Measurements from ENCODE around the gene INSC. TPM values are rescaled to one million over a fixed set of nuclear protein-coding genes. Genes with fewer than 3 reads are reported as not detected.

INSC gene
- total and polyA plus RNA-seq, 2 experiments from 2014 or later = 0.97 to 1.5 TPM

DNA sequence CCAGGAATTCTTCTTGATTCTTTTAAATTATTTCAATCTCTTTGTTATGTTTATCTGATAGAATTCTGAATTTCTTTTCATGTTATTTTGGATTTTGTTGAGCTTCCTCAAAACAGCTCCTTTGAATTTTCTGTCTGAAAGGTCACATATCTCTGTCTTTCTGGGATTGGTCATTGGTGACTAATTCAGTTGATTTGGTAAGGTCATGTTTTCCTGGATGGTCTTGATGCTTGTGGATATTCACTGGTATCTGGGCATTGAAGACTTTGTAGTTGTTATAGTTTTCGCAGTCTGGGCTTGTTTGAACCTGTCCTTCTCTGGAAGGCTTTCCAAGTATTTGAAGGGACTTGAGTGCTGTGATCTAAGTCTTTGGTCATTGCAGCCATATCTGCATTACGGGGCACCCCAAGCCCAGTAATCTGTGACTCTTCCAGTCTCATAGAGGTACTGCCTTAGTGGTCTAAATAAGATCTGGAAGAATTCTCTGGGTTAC lies 18.9 kb upstream of the INSC start:
- Histone ChIP-seq H4K20me1 (replicated peaks; ENCODE audit: insufficient read depth) (no peaks in the 10 kb centered on the region), H3K9me2 (ENCODE audit: insufficient read depth) (peaks cover 16% of the 10 kb centered on the region), H3F3A (replicated peaks; ENCODE audit: low read depth) (no peaks in the 10 kb centered on the region), H3K27me3 (ENCODE audit: insufficient read depth) (no peaks in the 10 kb centered on the region), H3K27ac (ENCODE audit: low read depth) (no peak overlapping the region), H3K79me2 (replicated peaks; ENCODE audit: insufficient read depth) (no peaks in the 10 kb centered on the region), H3K36me3 (ENCODE audit: insufficient read depth) (no peaks in the 10 kb centered on the region), H3K4me3 (no peak overlapping the region), H2AFZ (no peak overlapping the region), H3K4me1 (ENCODE audit: insufficient read depth) (no peaks in the 10 kb centered on the region), H3K4me2 (no peak overlapping the region)
- H3K9me3 Mint-ChIP-seq = no peaks in the 10 kb centered on the region
- TF ChIP-seq, protein P1, sequence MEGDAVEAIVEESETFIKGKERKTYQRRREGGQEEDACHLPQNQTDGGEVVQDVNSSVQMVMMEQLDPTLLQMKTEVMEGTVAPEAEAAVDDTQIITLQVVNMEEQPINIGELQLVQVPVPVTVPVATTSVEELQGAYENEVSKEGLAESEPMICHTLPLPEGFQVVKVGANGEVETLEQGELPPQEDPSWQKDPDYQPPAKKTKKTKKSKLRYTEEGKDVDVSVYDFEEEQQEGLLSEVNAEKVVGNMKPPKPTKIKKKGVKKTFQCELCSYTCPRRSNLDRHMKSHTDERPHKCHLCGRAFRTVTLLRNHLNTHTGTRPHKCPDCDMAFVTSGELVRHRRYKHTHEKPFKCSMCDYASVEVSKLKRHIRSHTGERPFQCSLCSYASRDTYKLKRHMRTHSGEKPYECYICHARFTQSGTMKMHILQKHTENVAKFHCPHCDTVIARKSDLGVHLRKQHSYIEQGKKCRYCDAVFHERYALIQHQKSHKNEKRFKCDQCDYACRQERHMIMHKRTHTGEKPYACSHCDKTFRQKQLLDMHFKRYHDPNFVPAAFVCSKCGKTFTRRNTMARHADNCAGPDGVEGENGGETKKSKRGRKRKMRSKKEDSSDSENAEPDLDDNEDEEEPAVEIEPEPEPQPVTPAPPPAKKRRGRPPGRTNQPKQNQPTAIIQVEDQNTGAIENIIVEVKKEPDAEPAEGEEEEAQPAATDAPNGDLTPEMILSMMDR (conservative IDR thresholded peaks at IDR 0.05; ENCODE audit: low read depth in 2 of 2) = no peak
- TF ChIP-seq, protein P2, sequence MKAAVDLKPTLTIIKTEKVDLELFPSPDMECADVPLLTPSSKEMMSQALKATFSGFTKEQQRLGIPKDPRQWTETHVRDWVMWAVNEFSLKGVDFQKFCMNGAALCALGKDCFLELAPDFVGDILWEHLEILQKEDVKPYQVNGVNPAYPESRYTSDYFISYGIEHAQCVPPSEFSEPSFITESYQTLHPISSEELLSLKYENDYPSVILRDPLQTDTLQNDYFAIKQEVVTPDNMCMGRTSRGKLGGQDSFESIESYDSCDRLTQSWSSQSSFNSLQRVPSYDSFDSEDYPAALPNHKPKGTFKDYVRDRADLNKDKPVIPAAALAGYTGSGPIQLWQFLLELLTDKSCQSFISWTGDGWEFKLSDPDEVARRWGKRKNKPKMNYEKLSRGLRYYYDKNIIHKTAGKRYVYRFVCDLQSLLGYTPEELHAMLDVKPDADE (IDR thresholded peaks at IDR 0.05) = no peak
- TF ChIP-seq NANOG (IDR thresholded peaks at IDR 0.05; ENCODE audit: borderline replicate concordance) (no peak), EZH2phosphoT487 (IDR thresholded peaks at IDR 0.05; ENCODE audit: unreplicated experiment) (no peak), JUNB (IDR thresholded peaks at IDR 0.05; ENCODE audit: unreplicated experiment) (no peak), CREB1 (CRISPR knock-in tag; IDR thresholded peaks at IDR 0.05; ENCODE audit: low read depth) (no peak), EZH2 (IDR thresholded peaks at IDR 0.05; ENCODE audit: low read depth, unreplicated experiment) (no peak), STAT1 (IDR thresholded peaks at IDR 0.05; ENCODE audit: unreplicated experiment) (no peak), ZNF114 (CRISPR knock-in tag; IDR thresholded peaks at IDR 0.05) (no peak), ZNF331 (CRISPR knock-in tag; IDR thresholded peaks at IDR 0.05; ENCODE audit: low read depth) (no peak), POLR2AphosphoS5 (IDR thresholded peaks at IDR 0.05; ENCODE audit: low read depth) (no peak)
- TF ChIP-seq, protein P3, sequence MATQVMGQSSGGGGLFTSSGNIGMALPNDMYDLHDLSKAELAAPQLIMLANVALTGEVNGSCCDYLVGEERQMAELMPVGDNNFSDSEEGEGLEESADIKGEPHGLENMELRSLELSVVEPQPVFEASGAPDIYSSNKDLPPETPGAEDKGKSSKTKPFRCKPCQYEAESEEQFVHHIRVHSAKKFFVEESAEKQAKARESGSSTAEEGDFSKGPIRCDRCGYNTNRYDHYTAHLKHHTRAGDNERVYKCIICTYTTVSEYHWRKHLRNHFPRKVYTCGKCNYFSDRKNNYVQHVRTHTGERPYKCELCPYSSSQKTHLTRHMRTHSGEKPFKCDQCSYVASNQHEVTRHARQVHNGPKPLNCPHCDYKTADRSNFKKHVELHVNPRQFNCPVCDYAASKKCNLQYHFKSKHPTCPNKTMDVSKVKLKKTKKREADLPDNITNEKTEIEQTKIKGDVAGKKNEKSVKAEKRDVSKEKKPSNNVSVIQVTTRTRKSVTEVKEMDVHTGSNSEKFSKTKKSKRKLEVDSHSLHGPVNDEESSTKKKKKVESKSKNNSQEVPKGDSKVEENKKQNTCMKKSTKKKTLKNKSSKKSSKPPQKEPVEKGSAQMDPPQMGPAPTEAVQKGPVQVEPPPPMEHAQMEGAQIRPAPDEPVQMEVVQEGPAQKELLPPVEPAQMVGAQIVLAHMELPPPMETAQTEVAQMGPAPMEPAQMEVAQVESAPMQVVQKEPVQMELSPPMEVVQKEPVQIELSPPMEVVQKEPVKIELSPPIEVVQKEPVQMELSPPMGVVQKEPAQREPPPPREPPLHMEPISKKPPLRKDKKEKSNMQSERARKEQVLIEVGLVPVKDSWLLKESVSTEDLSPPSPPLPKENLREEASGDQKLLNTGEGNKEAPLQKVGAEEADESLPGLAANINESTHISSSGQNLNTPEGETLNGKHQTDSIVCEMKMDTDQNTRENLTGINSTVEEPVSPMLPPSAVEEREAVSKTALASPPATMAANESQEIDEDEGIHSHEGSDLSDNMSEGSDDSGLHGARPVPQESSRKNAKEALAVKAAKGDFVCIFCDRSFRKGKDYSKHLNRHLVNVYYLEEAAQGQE (IDR thresholded peaks at IDR 0.05; ENCODE audit: unreplicated experiment) = no peak
- TF ChIP-seq, protein P4, sequence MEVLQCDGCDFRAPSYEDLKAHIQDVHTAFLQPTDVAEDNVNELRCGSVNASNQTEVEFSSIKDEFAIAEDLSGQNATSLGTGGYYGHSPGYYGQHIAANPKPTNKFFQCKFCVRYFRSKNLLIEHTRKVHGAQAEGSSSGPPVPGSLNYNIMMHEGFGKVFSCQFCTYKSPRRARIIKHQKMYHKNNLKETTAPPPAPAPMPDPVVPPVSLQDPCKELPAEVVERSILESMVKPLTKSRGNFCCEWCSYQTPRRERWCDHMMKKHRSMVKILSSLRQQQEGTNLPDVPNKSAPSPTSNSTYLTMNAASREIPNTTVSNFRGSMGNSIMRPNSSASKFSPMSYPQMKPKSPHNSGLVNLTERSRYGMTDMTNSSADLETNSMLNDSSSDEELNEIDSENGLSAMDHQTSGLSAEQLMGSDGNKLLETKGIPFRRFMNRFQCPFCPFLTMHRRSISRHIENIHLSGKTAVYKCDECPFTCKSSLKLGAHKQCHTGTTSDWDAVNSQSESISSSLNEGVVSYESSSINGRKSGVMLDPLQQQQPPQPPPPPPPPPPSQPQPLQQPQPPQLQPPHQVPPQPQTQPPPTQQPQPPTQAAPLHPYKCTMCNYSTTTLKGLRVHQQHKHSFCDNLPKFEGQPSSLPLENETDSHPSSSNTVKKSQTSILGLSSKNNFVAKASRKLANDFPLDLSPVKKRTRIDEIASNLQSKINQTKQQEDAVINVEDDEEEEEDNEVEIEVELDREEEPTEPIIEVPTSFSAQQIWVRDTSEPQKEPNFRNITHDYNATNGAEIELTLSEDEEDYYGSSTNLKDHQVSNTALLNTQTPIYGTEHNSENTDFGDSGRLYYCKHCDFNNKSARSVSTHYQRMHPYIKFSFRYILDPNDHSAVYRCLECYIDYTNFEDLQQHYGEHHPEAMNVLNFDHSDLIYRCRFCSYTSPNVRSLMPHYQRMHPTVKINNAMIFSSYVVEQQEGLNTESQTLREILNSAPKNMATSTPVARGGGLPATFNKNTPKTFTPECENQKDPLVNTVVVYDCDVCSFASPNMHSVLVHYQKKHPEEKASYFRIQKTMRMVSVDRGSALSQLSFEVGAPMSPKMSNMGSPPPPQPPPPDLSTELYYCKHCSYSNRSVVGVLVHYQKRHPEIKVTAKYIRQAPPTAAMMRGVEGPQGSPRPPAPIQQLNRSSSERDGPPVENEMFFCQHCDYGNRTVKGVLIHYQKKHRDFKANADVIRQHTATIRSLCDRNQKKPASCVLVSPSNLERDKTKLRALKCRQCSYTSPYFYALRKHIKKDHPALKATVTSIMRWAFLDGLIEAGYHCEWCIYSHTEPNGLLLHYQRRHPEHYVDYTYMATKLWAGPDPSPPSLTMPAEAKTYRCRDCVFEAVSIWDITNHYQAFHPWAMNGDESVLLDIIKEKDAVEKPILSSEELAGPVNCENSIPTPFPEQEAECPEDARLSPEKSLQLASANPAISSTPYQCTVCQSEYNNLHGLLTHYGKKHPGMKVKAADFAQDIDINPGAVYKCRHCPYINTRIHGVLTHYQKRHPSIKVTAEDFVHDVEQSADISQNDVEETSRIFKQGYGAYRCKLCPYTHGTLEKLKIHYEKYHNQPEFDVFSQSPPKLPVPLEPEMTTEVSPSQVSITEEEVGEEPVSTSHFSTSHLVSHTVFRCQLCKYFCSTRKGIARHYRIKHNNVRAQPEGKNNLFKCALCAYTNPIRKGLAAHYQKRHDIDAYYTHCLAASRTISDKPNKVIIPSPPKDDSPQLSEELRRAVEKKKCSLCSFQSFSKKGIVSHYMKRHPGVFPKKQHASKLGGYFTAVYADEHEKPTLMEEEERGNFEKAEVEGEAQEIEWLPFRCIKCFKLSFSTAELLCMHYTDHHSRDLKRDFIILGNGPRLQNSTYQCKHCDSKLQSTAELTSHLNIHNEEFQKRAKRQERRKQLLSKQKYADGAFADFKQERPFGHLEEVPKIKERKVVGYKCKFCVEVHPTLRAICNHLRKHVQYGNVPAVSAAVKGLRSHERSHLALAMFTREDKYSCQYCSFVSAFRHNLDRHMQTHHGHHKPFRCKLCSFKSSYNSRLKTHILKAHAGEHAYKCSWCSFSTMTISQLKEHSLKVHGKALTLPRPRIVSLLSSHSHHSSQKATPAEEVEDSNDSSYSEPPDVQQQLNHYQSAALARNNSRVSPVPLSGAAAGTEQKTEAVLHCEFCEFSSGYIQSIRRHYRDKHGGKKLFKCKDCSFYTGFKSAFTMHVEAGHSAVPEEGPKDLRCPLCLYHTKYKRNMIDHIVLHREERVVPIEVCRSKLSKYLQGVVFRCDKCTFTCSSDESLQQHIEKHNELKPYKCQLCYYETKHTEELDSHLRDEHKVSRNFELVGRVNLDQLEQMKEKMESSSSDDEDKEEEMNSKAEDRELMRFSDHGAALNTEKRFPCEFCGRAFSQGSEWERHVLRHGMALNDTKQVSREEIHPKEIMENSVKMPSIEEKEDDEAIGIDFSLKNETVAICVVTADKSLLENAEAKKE (CRISPR knock-in tag; IDR thresholded peaks at IDR 0.05) = no peak
- 0 out of 3 replicates have a peak, but pooled peaks cover 2% of the 10 kb centered on the region for H3K36me3 Mint-ChIP-seq (ENCODE audit: low read depth)
- ATAC-seq (no peak), DNase-seq (ENCODE audit: low spot score) (no peak)
- H3K27ac Mint-ChIP-seq = no peak overlapping the region
- no peaks in the 10 kb centered on the region; the same call in 2 of the 3 replicates for H3K4me1 Mint-ChIP-seq
- peaks cover 2% of the 10 kb centered on the region for H3K27me3 Mint-ChIP-seq (ENCODE audit: insufficient read depth, low read depth, poor library complexity)
- no peak overlapping the region for H3K4me3 Mint-ChIP-seq

Measured in GM23338 (cell line).